Activated naive CD4-positive, alpha-beta T cell treated with anti-CD3 and anti-CD28 coated beads for 36 hours (primary cell): Measurements from ENCODE around the gene CYP2B6. TPM values are rescaled to one million over a fixed set of nuclear protein-coding genes. Genes with fewer than 3 reads are reported as not detected.
"Not testable (repeated sequence)": the region's sequence is repeated elsewhere in the genome, so short reads cannot be mapped to it uniquely, and the experiment has no call there.

Experiments used
- CTCF ChIA-PET: fragments of 350-600 bp; sonication (Branson Sonifier 250); formaldehyde crosslinking; loops from one replicate; lab custom pipeline; 2021; ENCODE audit warnings: antibody characterized with exemption; lab: Charles Lee
- DNase-seq: peaks from one replicate; pipeline ENCODE4 v3.0.0-alpha.2; 2020
- H3K27ac Mint-ChIP-seq: one replicate; pipeline ENCODE4 v1.8.0; 2021; ENCODE audit warnings: mild to moderate bottlenecking, mixed read lengths
- H3K27me3 Mint-ChIP-seq: one replicate; pipeline ENCODE4 v1.8.0; 2021; ENCODE audit warnings: low read depth, mixed read lengths
- H3K36me3 Mint-ChIP-seq: one replicate; pipeline ENCODE4 v1.8.0; 2021; ENCODE audit warnings: low read depth, mixed read lengths
- H3K4me1 Mint-ChIP-seq: one replicate; pipeline ENCODE4 v1.8.0; 2021; ENCODE audit warnings: low read depth, mixed read lengths
- H3K4me3 Mint-ChIP-seq: one replicate; pipeline ENCODE4 v1.8.0; 2021; ENCODE audit warnings: mild to moderate bottlenecking, moderate library complexity, mixed read lengths
- H3K9me3 Mint-ChIP-seq: one replicate; pipeline ENCODE4 v1.8.0; 2021; ENCODE audit warnings: mixed read lengths
- intact Hi-C: fragments of 100-400 bp; cut with micrococcal nuclease; formaldehyde crosslinking; loops from one replicate; pipeline ENCODE4 v1.15.1; 2023
- total RNA-seq, 2 experiments: library from RNA; stranded (reverse); gene quantifications; one replicate each; pipeline ENCODE4 v1.2.3, GENCODE V29; 2021

Gene CYP2B6
- not detected for total RNA-seq

DNA sequence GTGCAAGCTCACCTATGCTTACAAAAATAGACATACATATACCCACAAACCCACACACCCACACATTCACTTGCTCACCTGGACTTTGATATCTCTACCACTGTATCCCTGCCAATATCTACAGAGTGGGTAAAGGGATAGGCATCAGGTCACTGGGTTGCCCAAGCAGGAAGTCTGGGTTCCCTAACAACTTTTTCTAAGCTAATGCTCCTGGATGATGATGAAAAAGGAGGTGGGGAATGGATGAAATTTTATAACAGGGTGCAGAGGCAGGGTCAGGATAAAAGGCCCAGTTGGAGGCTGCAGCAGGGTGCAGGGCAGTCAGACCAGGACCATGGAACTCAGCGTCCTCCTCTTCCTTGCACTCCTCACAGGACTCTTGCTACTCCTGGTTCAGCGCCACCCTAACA lies at the start of gene CYP2B6:
Gene CYP2B6, plus strand, starts transcription at position 311 of the 410 bp plus-strand sequence. Its CDS starts 24 bp downstream, at position 335.
- H3K9me3 Mint-ChIP-seq = peaks cover 4% of the 10 kb centered on the region
- DNase-seq = no peak
- H3K36me3 Mint-ChIP-seq = no peaks in the 10 kb centered on the region
- CTCF ChIA-PET = interaction anchor here (0.6 to 0.7 kb wide), 2 partner anchors 16 to 61 kb away, joined by 3 to 4 read pairs; no protein-coding TSS in a partner anchor
- no peak within 1 kb of the TSS for H3K4me3 Mint-ChIP-seq
- H3K27ac Mint-ChIP-seq = no peak within 1 kb of the TSS
- H3K4me1 Mint-ChIP-seq = peaks cover 5% of the 10 kb centered on the region
- intact Hi-C loops = no loop called here
- peaks cover 3% of the 10 kb centered on the region for H3K27me3 Mint-ChIP-seq

GRCh38 chr19:40941481-40942219 lies 49.4 kb upstream of the CYP2B6 start:
- Mint-ChIP-seq H3K4me3 (no peak overlapping the region), H3K27ac (no peak overlapping the region), H3K9me3 (no peaks in the 10 kb centered on the region), H3K36me3 (no peaks in the 10 kb centered on the region), H3K27me3 (no peaks in the 10 kb centered on the region), H3K4me1 (peaks cover 6% of the 10 kb centered on the region)
- intact Hi-C loops = no loop called here
- CTCF ChIA-PET = no interaction called here
- no peak for DNase-seq

DNA sequence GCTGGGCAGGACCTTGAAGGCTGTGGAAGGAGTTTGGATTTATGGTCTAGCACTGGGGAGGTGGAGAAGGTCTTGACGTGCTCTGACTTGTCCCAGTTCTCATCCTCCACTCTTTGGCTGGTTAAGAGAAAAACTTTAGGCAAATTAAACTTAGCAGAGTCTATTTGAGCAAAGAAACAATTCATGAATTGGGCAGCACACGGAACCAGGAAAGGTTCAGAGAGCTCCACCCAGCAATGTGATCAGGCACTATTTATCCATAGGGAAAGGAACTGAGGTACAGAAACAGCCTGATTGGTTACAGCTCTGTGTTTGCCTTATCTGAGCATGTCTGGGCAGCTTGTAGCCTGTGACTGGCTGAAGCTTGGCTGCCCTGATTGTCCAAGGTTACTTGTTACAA lies 45.4 kb upstream of the CYP2B6 start:
- CTCF ChIA-PET = no interaction called here
- intact Hi-C loops = no loop called here
- H3K9me3 Mint-ChIP-seq = no peaks in the 10 kb centered on the region

DNA sequence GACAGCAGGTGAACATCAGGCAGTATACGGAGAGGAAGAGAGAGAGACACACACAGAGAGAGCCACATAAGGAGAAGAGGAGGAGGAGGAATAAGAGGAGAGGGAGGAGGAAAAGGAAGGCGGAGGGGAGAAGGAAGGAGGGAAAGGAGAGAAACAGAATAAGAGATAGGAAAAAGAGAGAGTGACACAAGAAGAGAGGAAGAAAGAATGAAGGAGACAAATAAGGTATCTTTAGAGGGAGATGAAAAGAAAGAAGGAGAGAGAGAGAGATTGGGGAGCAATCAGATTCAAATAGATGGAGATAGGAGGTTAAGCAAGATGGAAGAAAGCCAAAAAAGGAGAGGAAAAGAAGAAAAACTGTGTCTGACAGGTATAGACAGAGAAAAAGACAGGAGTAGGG lies 44.0 kb upstream of the CYP2B6 start:
- peaks cover 3% of the 10 kb centered on the region for H3K9me3 Mint-ChIP-seq
- H3K4me1 Mint-ChIP-seq = no peaks in the 10 kb centered on the region
- intact Hi-C loops = no loop called here
- no peak overlapping the region for H3K27ac Mint-ChIP-seq
- no peaks in the 10 kb centered on the region for H3K36me3 Mint-ChIP-seq
- DNase-seq = no peak
- H3K4me3 Mint-ChIP-seq = no peak overlapping the region
- no peaks in the 10 kb centered on the region for H3K27me3 Mint-ChIP-seq
- CTCF ChIA-PET = no interaction called here

More for the DNA sequence above, 45.4 kb upstream of the CYP2B6 start:
- no peak for DNase-seq
- Mint-ChIP-seq H3K36me3 (no peaks in the 10 kb centered on the region), H3K4me3 (no peak overlapping the region), H3K27me3 (no peaks in the 10 kb centered on the region), H3K27ac (no peak overlapping the region), H3K4me1 (no peaks in the 10 kb centered on the region)

DNA sequence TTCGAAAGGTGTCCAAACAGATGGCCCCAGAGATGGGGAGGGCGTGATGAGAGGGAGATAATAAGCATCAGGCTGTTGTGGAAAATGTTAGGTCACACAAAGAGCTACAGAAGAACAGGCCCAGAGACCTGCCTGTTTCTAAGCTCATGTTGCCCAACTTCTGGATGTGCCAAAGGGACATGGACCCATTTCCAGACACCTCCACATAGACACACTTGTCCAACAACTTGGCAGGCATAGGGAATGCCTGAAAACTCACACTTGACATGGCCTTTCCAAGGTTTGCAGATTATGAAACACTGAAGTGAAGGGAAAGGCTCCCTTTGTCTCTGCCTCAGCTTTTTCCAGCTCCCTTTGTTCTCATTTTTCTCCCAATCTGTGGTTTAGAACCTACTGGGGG lies 43.5 kb upstream of the CYP2B6 start:
- no peaks in the 10 kb centered on the region for H3K4me1 Mint-ChIP-seq
- H3K4me3 Mint-ChIP-seq = no peak overlapping the region
- no peak overlapping the region for H3K27ac Mint-ChIP-seq
- H3K36me3 Mint-ChIP-seq = no peaks in the 10 kb centered on the region
- CTCF ChIA-PET = no interaction called here
- intact Hi-C loops = no loop called here
- no peaks in the 10 kb centered on the region for H3K27me3 Mint-ChIP-seq
- DNase-seq = no peak
- H3K9me3 Mint-ChIP-seq = peaks cover 5% of the 10 kb centered on the region

- Mint-ChIP-seq H3K4me3 (no peak overlapping the region), H3K4me1 (no peaks in the 10 kb centered on the region), H3K36me3 (no peaks in the 10 kb centered on the region), H3K27me3 (no peaks in the 10 kb centered on the region), H3K27ac (no peak overlapping the region), H3K9me3 (peaks cover 15% of the 10 kb centered on the region)
- DNase-seq = no peak
- CTCF ChIA-PET = no interaction called here
- intact Hi-C loops = no loop called here
These were observed 42.3 kb upstream of the CYP2B6 start for GRCh38 chr19:40948580-40949299.

GRCh38 chr19:40954573-40954972 lies 36.5 kb upstream of the CYP2B6 start:
- peaks cover 4% of the 10 kb centered on the region for H3K36me3 Mint-ChIP-seq
- CTCF ChIA-PET = no interaction called here
- DNase-seq = no peak
- intact Hi-C loops = no loop called here
- no peak overlapping the region for H3K27ac Mint-ChIP-seq
- no peaks in the 10 kb centered on the region for H3K4me1 Mint-ChIP-seq
- no peaks in the 10 kb centered on the region for H3K27me3 Mint-ChIP-seq
- H3K4me3 Mint-ChIP-seq = no peak overlapping the region
- peaks cover 37% of the 10 kb centered on the region for H3K9me3 Mint-ChIP-seq

GRCh38 chr19:40959338-40959737 lies 31.7 kb upstream of the CYP2B6 start:
- CTCF ChIA-PET = no interaction called here
- Mint-ChIP-seq H3K4me3 (no peak overlapping the region), H3K4me1 (no peaks in the 10 kb centered on the region), H3K27me3 (peaks cover 2% of the 10 kb centered on the region), H3K36me3 (peaks cover 2% of the 10 kb centered on the region), H3K9me3 (peaks cover 16% of the 10 kb centered on the region), H3K27ac (no peak overlapping the region)
- no peak for DNase-seq
- intact Hi-C loops = no loop called here

DNA sequence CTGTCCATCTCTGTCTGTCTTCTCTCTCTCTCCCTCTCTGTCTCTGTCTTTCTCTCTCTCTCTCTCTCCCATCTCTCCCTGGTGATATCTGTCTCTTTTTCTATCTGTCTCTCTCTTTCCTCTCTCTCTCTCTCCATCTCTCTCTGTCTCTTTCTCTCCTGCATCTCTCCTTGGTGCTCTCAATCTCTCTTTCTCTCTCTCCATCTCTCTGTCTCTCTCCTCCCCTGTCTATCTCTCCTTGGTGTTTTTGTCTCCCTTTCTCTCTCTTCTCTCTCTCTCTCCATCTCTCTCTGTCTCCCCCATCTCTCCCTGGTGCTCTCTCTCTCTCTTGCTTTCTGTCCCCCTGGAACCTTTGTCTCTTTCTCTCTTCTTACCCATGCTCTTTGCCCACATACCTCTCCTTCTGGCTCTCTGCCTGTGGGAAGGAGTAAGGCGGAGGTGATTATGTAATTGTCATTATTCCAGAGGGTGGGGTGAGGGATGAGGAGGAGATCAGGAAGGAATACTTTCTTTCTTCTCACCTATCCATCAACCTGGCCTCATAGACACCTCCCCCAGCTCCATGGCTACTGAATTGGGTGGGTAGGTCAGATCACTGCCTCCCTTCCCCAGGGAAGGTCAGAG lies 30.9 kb upstream of the CYP2B6 start:
- Mint-ChIP-seq H3K4me1 (no peaks in the 10 kb centered on the region), H3K36me3 (no peaks in the 10 kb centered on the region), H3K27me3 (peaks cover 2% of the 10 kb centered on the region), H3K9me3 (peaks cover 8% of the 10 kb centered on the region), H3K4me3 (no peak overlapping the region), H3K27ac (no peak overlapping the region)
- CTCF ChIA-PET = interaction anchor here (0.6 kb wide), 1 partner anchor 325 kb away, joined by 3 read pairs; no protein-coding TSS in a partner anchor
- intact Hi-C loops = no loop called here
- no peak for DNase-seq

GRCh38 chr19:40960780-40961179 lies 30.3 kb upstream of the CYP2B6 start:
- peaks cover 2% of the 10 kb centered on the region for H3K27me3 Mint-ChIP-seq
- H3K36me3 Mint-ChIP-seq = no peaks in the 10 kb centered on the region
- no peak for DNase-seq
- H3K27ac Mint-ChIP-seq = no peak overlapping the region
- H3K4me1 Mint-ChIP-seq = no peaks in the 10 kb centered on the region
- no peak overlapping the region for H3K4me3 Mint-ChIP-seq
- CTCF ChIA-PET = interaction anchor here (0.6 kb wide), 1 partner anchor 326 kb away, joined by 3 read pairs; no protein-coding TSS in a partner anchor
- H3K9me3 Mint-ChIP-seq = peaks cover 5% of the 10 kb centered on the region
- intact Hi-C loops = no loop called here

DNA sequence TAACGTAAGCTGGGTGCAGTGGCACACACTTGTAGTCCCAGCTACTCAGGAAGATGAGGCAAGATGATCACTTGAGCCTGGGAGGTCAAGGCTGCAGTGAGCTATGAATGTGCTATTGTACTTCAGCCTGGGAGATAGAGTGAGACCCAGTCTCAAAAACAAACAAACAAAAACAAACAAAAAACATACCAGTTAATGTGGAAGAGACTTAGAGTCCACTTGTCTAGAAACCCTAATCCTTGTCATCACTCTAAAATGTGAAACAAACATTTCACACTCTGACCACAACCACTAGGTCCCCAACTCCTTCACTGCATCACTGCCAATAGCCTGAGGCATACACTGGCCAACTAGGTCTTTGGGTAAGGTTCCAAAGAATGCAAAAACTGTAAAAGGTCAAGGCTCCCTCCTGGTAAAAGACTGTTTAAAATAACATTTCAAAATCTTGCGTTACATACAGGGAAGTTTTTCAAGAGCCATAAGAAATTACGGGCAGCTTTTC lies 28.6 kb upstream of the CYP2B6 start:
- H3K27me3 Mint-ChIP-seq = peaks cover 2% of the 10 kb centered on the region
- peaks cover under 1% of the 10 kb centered on the region for H3K4me1 Mint-ChIP-seq
- DNase-seq = no peak
- H3K4me3 Mint-ChIP-seq = no peak overlapping the region
- H3K36me3 Mint-ChIP-seq = no peaks in the 10 kb centered on the region
- intact Hi-C loops = no loop called here
- H3K9me3 Mint-ChIP-seq = no peaks in the 10 kb centered on the region
- CTCF ChIA-PET = interaction anchor here (1.0 kb wide), 1 partner anchor 12 kb away, joined by 3 read pairs; no protein-coding TSS in a partner anchor
- no peak overlapping the region for H3K27ac Mint-ChIP-seq

- H3K27me3 Mint-ChIP-seq = not testable (repeated sequence)
- H3K4me1 Mint-ChIP-seq = peaks cover 11% of the 10 kb centered on the region
These were observed 26.7 kb upstream of the CYP2B6 start for GRCh38 chr19:40964361-40964760.

More at GRCh38 chr19:40964361-40964760, 26.7 kb upstream of the CYP2B6 start:
- intact Hi-C loops, DNase-seq, CTCF ChIA-PET, H3K36me3 Mint-ChIP-seq, H3K27ac Mint-ChIP-seq, H3K9me3 Mint-ChIP-seq, H3K4me3 Mint-ChIP-seq: not testable (repeated sequence)
